Gastroesophageal sphincter (tissue), 4 donors: ENCODE results near the gene MT4. TPM values are rescaled to one million over a fixed set of nuclear protein-coding genes. Genes with fewer than 3 reads are reported as not detected.

ENCODE experiments used
- ATAC-seq: fragments of 150-250 bp; one replicate; pipeline ENCODE4 v1.9.1; 2016; ENCODE audit warnings: mild to moderate bottlenecking, moderate library complexity
- H3K27ac ChIP-seq, 4 donors: fragments of 200-600 bp; sonication (generic) in 3 of 4; 1 replicate in 3 of 4; 2 replicates in 1 of 4; pipeline ENCODE4 v1.5.1; 2016 to 2019
- H3K27me3 ChIP-seq: fragments of 200-600 bp; sonication (generic); one replicate; pipeline ENCODE4 v1.5.1; 2019
- H3K36me3 ChIP-seq, 2 donors: fragments of 200-600 bp; sonication (generic); one replicate each; pipeline ENCODE4 v1.5.1; 2019; ENCODE audit warnings: control low read depth in 1 of 2
- H3K4me1 ChIP-seq, 3 donors: fragments of 200-600 bp; sonication (generic); 1 replicate in 2 of 3; 2 replicates in 1 of 3; pipeline ENCODE4 v1.5.1; 2016 to 2019; ENCODE audit warnings: control low read depth in 2 of 3
- H3K4me3 ChIP-seq, 2 donors: fragments of 200-600 bp; sonication (generic); one replicate each; pipeline ENCODE4 v1.5.1; 2019; ENCODE audit warnings: mild to moderate bottlenecking in 1 of 2, moderate library complexity in 1 of 2
- H3K9me3 ChIP-seq, 3 donors: fragments of 200-600 bp; sonication (generic); one replicate each; pipeline ENCODE4 v1.5.1; 2017 to 2019; ENCODE audit warnings: control low read depth in 2 of 3
- CTCF ChIP-seq, 4 experiments: fragments of 200-600 bp in 2 of 4; fragments of 450-650 bp in 2 of 4; sonication (generic) in 1 of 4; IDR thresholded peaks; one replicate each; pipeline ENCODE4 v1.5.1; 2017 to 2019; ENCODE audit warnings: antibody characterized with exemption in 4 of 4, mild to moderate bottlenecking in 2 of 4, moderate library complexity in 2 of 4
- EP300 ChIP-seq: sonication (generic); formaldehyde crosslinking; IDR thresholded peaks from one replicate; pipeline ENCODE4 v1.6.1; 2017; ENCODE audit warnings: antibody characterized with exemption, mild to moderate bottlenecking
- POLR2A ChIP-seq, 2 donors: fragments of 450-650 bp; IDR thresholded peaks; one replicate each; pipeline ENCODE4 v1.6.1; 2017; ENCODE audit warnings: antibody characterized with exemption in 2 of 2, mild to moderate bottlenecking in 2 of 2, moderate library complexity in 1 of 2
- POLR2AphosphoS5 ChIP-seq: sonication (generic); formaldehyde crosslinking; IDR thresholded peaks from one replicate; pipeline ENCODE4 v1.6.1; 2017; ENCODE audit warnings: antibody characterized with exemption
- WGBS, 2 donors: methylation state at CpG; one replicate each; pipeline ENCODE4 v1.1.5; 2018; ENCODE audit warnings: low coverage in 1 of 2; 5-methylcytosine and 5-hydroxymethylcytosine counted together
- total RNA-seq, 4 donors: library from RNA; depleted of rRNA; stranded (reverse); fragments of >200 nt; gene quantifications; one replicate each; pipeline ENCODE4 v1.1.0, GENCODE V29; 2016

Gene MT4
- total RNA-seq, 4 donors from 2014 or later, result not detected

- Histone ChIP-seq H3K27ac (peak overlapping the region; percentile 13 to 93 (median 84)), H3K36me3 (no peaks in the 10 kb centered on the region), H3K4me3 (peak overlapping the region; percentile 84 to 92), H3K27me3 (no peaks in the 10 kb centered on the region), H3K4me1 (peaks cover 0 to 49% (median 0%) of the 10 kb centered on the region in 3 donors), H3K9me3 (no peaks in the 10 kb centered on the region)
- WGBS, 2 donors, result 18 to 20% methylated on average over 2 to 4 of the region's 4 CpGs
- TF ChIP-seq EP300 (no peak), POLR2A (IDR thresholded peaks at IDR 0.05) (no peak), POLR2AphosphoS5 (no peak), CTCF (IDR thresholded peaks at IDR 0.05) (no peak)
- no peak for ATAC-seq
Observed at GRCh38 chr16:56520251-56520577, 44.7 kb upstream of the MT4 start.

DNA sequence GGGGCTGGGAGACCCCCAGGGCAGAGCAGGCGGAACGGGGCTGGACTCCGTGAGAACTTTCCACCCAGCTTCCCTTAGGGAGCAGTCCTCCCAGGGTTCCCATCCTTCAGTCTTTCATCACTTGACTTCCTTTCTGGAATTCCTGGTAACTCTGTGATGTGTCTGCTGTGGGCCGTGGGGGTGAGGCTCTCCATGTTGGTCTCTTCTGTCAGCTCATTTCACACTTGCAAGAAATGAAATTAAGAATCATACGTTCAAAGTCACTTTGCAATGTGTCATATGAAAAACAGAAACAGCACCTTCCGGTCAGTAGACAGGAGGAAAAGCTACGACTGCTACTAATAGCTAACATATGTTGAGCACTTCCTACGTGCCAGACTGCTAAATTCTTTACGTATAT, 39.6 kb upstream of the MT4 start:
- Histone ChIP-seq H3K4me1 (peaks cover 0 to 4% (median 0%) of the 10 kb centered on the region in 3 donors), H3K36me3 (no peaks in the 10 kb centered on the region), H3K4me3 (no peak overlapping the region), H3K9me3 (no peaks in the 10 kb centered on the region), H3K27ac (no peak overlapping the region), H3K27me3 (no peaks in the 10 kb centered on the region)
- ATAC-seq, result no peak
- 40 to 61% methylated on average over 6 to 7 of the region's 9 CpGs for WGBS, 2 donors
- no peak for TF ChIP-seq POLR2AphosphoS5

- TF ChIP-seq POLR2A (IDR thresholded peaks at IDR 0.05) (no peak), CTCF (IDR thresholded peaks at IDR 0.05) (no peak), POLR2AphosphoS5 (no peak)
- 70 to 100% methylated on average over 1 of the region's 1 CpG for WGBS, 2 donors
- ATAC-seq, result no peak
- H3K36me3 ChIP-seq, result no peaks in the 10 kb centered on the region
- no peaks in the 10 kb centered on the region for H3K9me3 ChIP-seq
- H3K4me3 ChIP-seq, result no peak overlapping the region
- H3K27me3 ChIP-seq, result peaks cover 11% of the 10 kb centered on the region
- H3K27ac ChIP-seq, result no peak overlapping the region
- H3K4me1 ChIP-seq, result no peaks in the 10 kb centered on the region
Observed at GRCh38 chr16:56530872-56531271, 34.0 kb upstream of the MT4 start.

- no peak overlapping the region for H3K27ac ChIP-seq
- no peak overlapping the region for H3K4me3 ChIP-seq
- H3K27me3 ChIP-seq, result peaks cover 19% of the 10 kb centered on the region
- H3K9me3 ChIP-seq, result no peaks in the 10 kb centered on the region
- no peaks in the 10 kb centered on the region for H3K36me3 ChIP-seq
- no peak for ATAC-seq
- TF ChIP-seq POLR2A (IDR thresholded peaks at IDR 0.05) (no peak), POLR2AphosphoS5 (no peak), EP300 (no peak), CTCF (IDR thresholded peaks at IDR 0.05) (no peak)
- 50 to 83% methylated on average over 1 to 3 of the region's 4 CpGs for WGBS, 2 donors
- no peaks in the 10 kb centered on the region for H3K4me1 ChIP-seq
Observed at GRCh38 chr16:56532714-56533113, 32.2 kb upstream of the MT4 start.

- WGBS, 2 donors, result 72 to 86% methylated on average over 1 to 2 of the region's 8 CpGs
- TF ChIP-seq POLR2AphosphoS5 (no peak), EP300 (no peak), CTCF (IDR thresholded peaks at IDR 0.05) (no peak), POLR2A (IDR thresholded peaks at IDR 0.05) (no peak)
Observed at GRCh38 chr16:56534847-56535383, 30.0 kb upstream of the MT4 start.

More at GRCh38 chr16:56534847-56535383, 30.0 kb upstream of the MT4 start:
- Histone ChIP-seq H3K4me3 (no peak overlapping the region), H3K36me3 (no peaks in the 10 kb centered on the region), H3K27ac (no peak overlapping the region), H3K4me1 (no peaks in the 10 kb centered on the region), H3K9me3 (no peaks in the 10 kb centered on the region), H3K27me3 (peaks cover 28% of the 10 kb centered on the region)
- no peak for ATAC-seq
